Neuronal stem cell (in vitro differentiated cells): ENCODE data around the gene HS3ST4.

Experiments
- DNase-seq: peaks from one replicate; pipeline ENCODE4 v3.0.0-alpha.2; 2013; ENCODE audit warnings: low spot score
- H2AFZ ChIP-seq: one replicate; pipeline ENCODE4 v1.6.1; 2013; ENCODE audit warnings: mild to moderate bottlenecking, low read length, inconsistent platforms
- H2AK5ac ChIP-seq: 2 replicates; pipeline ENCODE4 v1.6.1; 2013; ENCODE audit warnings: low read depth, mild to moderate bottlenecking, inconsistent platforms, low read length, moderate library complexity, mixed read lengths
- H2BK120ac ChIP-seq: 2 replicates; pipeline ENCODE4 v1.6.1; 2013; ENCODE audit warnings: low read depth, mild to moderate bottlenecking, inconsistent platforms, low read length, moderate library complexity, mixed read lengths
- H2BK12ac ChIP-seq: one replicate; pipeline ENCODE4 v1.6.1; 2013; ENCODE audit warnings: low read length, inconsistent platforms
- H2BK15ac ChIP-seq: 2 replicates; pipeline ENCODE4 v1.6.1; 2013; ENCODE audit warnings: mild to moderate bottlenecking, low read length, inconsistent platforms, mixed read lengths
- H2BK5ac ChIP-seq: one replicate; pipeline ENCODE4 v1.6.1; 2013; ENCODE audit warnings: inconsistent platforms, mild to moderate bottlenecking, low read length, moderate library complexity
- H3K14ac ChIP-seq: one replicate; pipeline ENCODE4 v1.6.1; 2013; ENCODE audit warnings: low read length, inconsistent platforms
- H3K18ac ChIP-seq: 2 replicates; pipeline ENCODE4 v1.6.1; 2013; ENCODE audit warnings: low read length, inconsistent platforms
- H3K23ac ChIP-seq: 2 replicates; pipeline ENCODE4 v1.6.1; 2013; ENCODE audit warnings: low read depth, mild to moderate bottlenecking, mixed read lengths, low read length, inconsistent platforms; ENCODE audit not compliant: poor library complexity
- H3K27ac ChIP-seq: replicated peaks from 3 replicates; pipeline ENCODE4 v1.5.1; 2013; ENCODE audit warnings: low read length, inconsistent platforms
- H3K27me3 ChIP-seq, 3 experiments: 2 replicates each; pipeline ENCODE4 v1.6.1; 2013; ENCODE audit warnings: low read length in 3 of 3, mild to moderate bottlenecking in 2 of 3, inconsistent platforms in 1 of 3, low read depth in 1 of 3, mixed read lengths in 1 of 3, moderate library complexity in 1 of 3; ENCODE audit not compliant: control insufficient read depth in 3 of 3, insufficient read depth in 3 of 3
- H3K36me3 ChIP-seq, 2 donors: replicated peaks in 1 of 2; 2 replicates each; pipeline ENCODE4 v1.6.1; 2013; ENCODE audit warnings: low read length in 2 of 2; ENCODE audit not compliant: control insufficient read depth in 2 of 2, insufficient read depth in 2 of 2
- H3K4ac ChIP-seq: 2 replicates; pipeline ENCODE4 v1.6.1; 2013; ENCODE audit warnings: inconsistent platforms, mild to moderate bottlenecking, low read length, moderate library complexity
- H3K4me1 ChIP-seq, 2 donors: 1 replicate in 1 of 2; 2 replicates in 1 of 2; pipeline ENCODE4 v1.6.1; 2013; ENCODE audit warnings: low read length in 2 of 2, low read depth in 1 of 2; ENCODE audit not compliant: control insufficient read depth in 2 of 2, insufficient read depth in 1 of 2
- H3K4me2 ChIP-seq: one replicate; pipeline ENCODE4 v1.6.1; 2013; ENCODE audit warnings: mild to moderate bottlenecking, low read length, inconsistent platforms; ENCODE audit not compliant: insufficient read depth, poor library complexity, severe bottlenecking
- H3K4me3 ChIP-seq, 2 donors: 2 replicates each; pipeline ENCODE4 v1.5.1; 2013; ENCODE audit warnings: low read length in 2 of 2, mild to moderate bottlenecking in 2 of 2, inconsistent platforms in 1 of 2, moderate library complexity in 1 of 2
- H3K79me1 ChIP-seq: one replicate; pipeline ENCODE4 v1.6.1; 2013; ENCODE audit warnings: low read depth, mild to moderate bottlenecking, inconsistent platforms, low read length, moderate library complexity
- H3K9ac ChIP-seq: one replicate; pipeline ENCODE4 v1.6.1; 2013; ENCODE audit warnings: mild to moderate bottlenecking, low read depth, low read length, inconsistent platforms; ENCODE audit not compliant: poor library complexity
- H3K9me3 ChIP-seq, 2 donors: replicated peaks in 1 of 2; 2 replicates each; pipeline versions ENCODE3 to v1.6.1; 2013; ENCODE audit warnings: low read length in 2 of 2, mild to moderate bottlenecking in 2 of 2, inconsistent platforms in 1 of 2, low read depth in 1 of 2, mixed read lengths in 1 of 2, moderate library complexity in 1 of 2; ENCODE audit not compliant: control insufficient read depth in 2 of 2, insufficient read depth in 1 of 2
- H4K8ac ChIP-seq: one replicate; pipeline ENCODE4 v1.6.1; 2013; ENCODE audit warnings: low read depth, mild to moderate bottlenecking, inconsistent platforms, low read length, moderate library complexity
- H4K91ac ChIP-seq: one replicate; pipeline ENCODE4 v1.6.1; 2013; ENCODE audit warnings: low read length, low read depth, mild to moderate bottlenecking, inconsistent platforms; ENCODE audit not compliant: poor library complexity
- WGBS, 2 donors: extraction: QIAGEN DNeasy Blood & Tissue Kit; methylation state at CpG; one replicate each; pipeline ENCODE4 v1.1.7; 2013; ENCODE audit warnings: missing lambda C conversion rate in 2 of 2, mixed read lengths in 1 of 2; ENCODE audit not compliant: insufficient read length in 2 of 2, insufficient replicate concordance in 1 of 2; ENCODE audit errors: extremely low coverage in 2 of 2; 5-methylcytosine and 5-hydroxymethylcytosine counted together

HS3ST4 gene

DNA sequence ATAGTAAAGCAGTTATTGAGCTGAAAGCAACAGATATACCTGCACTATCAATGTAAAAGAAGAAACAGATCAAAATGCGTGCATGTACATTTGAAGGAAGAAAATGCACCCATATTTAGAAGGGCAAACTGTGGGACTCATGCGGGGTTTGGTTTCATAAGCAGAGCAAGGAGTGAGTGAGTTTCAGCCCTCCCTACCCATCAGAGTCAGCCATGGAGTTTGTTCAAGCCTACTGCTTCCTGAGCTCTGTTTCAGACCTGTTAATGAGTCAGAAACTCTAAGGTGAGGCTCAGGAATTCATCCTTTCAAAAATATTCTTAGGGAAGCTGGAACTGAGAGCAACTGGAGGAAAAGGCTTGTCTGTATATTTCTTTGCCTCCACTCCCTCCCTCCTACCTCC lies 446.2 kb downstream of the HS3ST4 start:
- WGBS, 2 donors: no CpG with 5 or more reads among the region's 2 CpGs
- Histone ChIP-seq H2BK120ac (no peak overlapping the region), H3K18ac (no peak overlapping the region)

GRCh38 chr16:26139091-26139490 lies 447.3 kb downstream of the HS3ST4 start:
- no peak overlapping the region for H3K27ac ChIP-seq
- H3K9me3 ChIP-seq: no peaks in the 10 kb centered on the region
- H3K14ac ChIP-seq: no peak overlapping the region
- peaks cover 0 to 1% (median 0%) of the 10 kb centered on the region in 3 experiments for H3K27me3 ChIP-seq
- H4K8ac ChIP-seq: no peak overlapping the region
- WGBS, 2 donors: no CpG with 5 or more reads among the region's 7 CpGs
- no peaks in the 10 kb centered on the region for H3K79me1 ChIP-seq
- no peak overlapping the region for H3K23ac ChIP-seq
- DNase-seq: no peak
- no peak overlapping the region for H2BK15ac ChIP-seq
- H2AK5ac ChIP-seq: no peak overlapping the region
- H3K4me2 ChIP-seq: no peak overlapping the region
- no peak overlapping the region for H4K91ac ChIP-seq
- H3K4me3 ChIP-seq: no peak overlapping the region
- H3K4ac ChIP-seq: no peak overlapping the region
- no peaks in the 10 kb centered on the region for H3K4me1 ChIP-seq
- H2AFZ ChIP-seq: no peak overlapping the region
- H3K18ac ChIP-seq: no peak overlapping the region
- no peaks in the 10 kb centered on the region for H3K36me3 ChIP-seq
- H2BK5ac ChIP-seq: no peak overlapping the region
- no peak overlapping the region for H3K9ac ChIP-seq
- no peak overlapping the region for H2BK12ac ChIP-seq
- H2BK120ac ChIP-seq: no peak overlapping the region

More for the DNA sequence above, 446.2 kb downstream of the HS3ST4 start:
- Histone ChIP-seq H3K4me2 (no peak overlapping the region), H2BK5ac (no peak overlapping the region), H3K9me3 (no peaks in the 10 kb centered on the region), H2AFZ (no peak overlapping the region), H3K27ac (no peak overlapping the region), H3K23ac (no peak overlapping the region), H3K14ac (no peak overlapping the region), H3K36me3 (no peaks in the 10 kb centered on the region), H4K91ac (no peak overlapping the region), H3K4ac (no peak overlapping the region), H3K27me3 (peaks cover 0 to 1% (median 0%) of the 10 kb centered on the region in 3 experiments), H3K79me1 (no peaks in the 10 kb centered on the region), H2BK15ac (no peak overlapping the region), H3K4me1 (peaks cover 0 to 2% of the 10 kb centered on the region in 2 donors), H4K8ac (no peak overlapping the region), H2AK5ac (no peak overlapping the region), H3K9ac (no peak overlapping the region), H3K4me3 (no peak overlapping the region), H2BK12ac (no peak overlapping the region)
- no peak for DNase-seq

DNA sequence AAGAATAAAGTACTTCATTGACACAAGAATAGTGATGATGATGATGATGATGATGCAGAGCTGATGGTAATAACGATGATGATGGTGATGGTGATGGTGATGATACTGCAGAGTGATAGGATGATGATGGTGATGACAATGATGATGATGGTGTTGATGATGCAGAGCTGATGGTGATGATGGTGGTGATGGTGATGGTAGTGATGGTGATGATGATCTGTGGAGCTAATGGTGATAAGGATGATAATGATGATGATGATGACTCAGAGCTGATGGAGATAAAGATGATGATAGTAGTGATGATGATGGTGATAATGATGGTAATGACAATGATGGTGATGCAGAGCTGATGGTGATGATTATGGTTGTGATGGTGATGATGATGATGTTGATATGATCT lies 448.1 kb downstream of the HS3ST4 start:
- H2AK5ac ChIP-seq: no peak overlapping the region
- no peak overlapping the region for H3K9ac ChIP-seq
- H3K36me3 ChIP-seq: no peaks in the 10 kb centered on the region
- no peaks in the 10 kb centered on the region for H3K4me1 ChIP-seq
- no peak overlapping the region for H3K27ac ChIP-seq
- no peak overlapping the region for H3K14ac ChIP-seq
- no peaks in the 10 kb centered on the region for H3K79me1 ChIP-seq
- no peak overlapping the region for H2BK5ac ChIP-seq
- no CpG with 5 or more reads among the region's 1 CpG for WGBS, 2 donors
- H2BK120ac ChIP-seq: no peak overlapping the region
- no peak overlapping the region for H4K8ac ChIP-seq
- H3K4me3 ChIP-seq: no peak overlapping the region
- no peak overlapping the region for H3K23ac ChIP-seq
- H4K91ac ChIP-seq: no peak overlapping the region
- no peak overlapping the region for H2AFZ ChIP-seq
- no peaks in the 10 kb centered on the region for H3K9me3 ChIP-seq
- H3K4me2 ChIP-seq: no peak overlapping the region
- DNase-seq: no peak
- peaks cover 0 to 1% (median 0%) of the 10 kb centered on the region in 3 experiments for H3K27me3 ChIP-seq
- no peak overlapping the region for H3K4ac ChIP-seq
- no peak overlapping the region for H3K18ac ChIP-seq
- H2BK15ac ChIP-seq: no peak overlapping the region
- H2BK12ac ChIP-seq: no peak overlapping the region

- WGBS, 2 donors: no CpG with 5 or more reads among the region's 5 CpGs
Observed at GRCh38 chr16:26149364-26150190, 457.8 kb downstream of the HS3ST4 start.

More at GRCh38 chr16:26149364-26150190, 457.8 kb downstream of the HS3ST4 start:
- no peak overlapping the region for H4K8ac ChIP-seq
- H3K18ac ChIP-seq: no peak overlapping the region
- H2BK12ac ChIP-seq: no peak overlapping the region
- H3K4ac ChIP-seq: no peak overlapping the region
- no peak overlapping the region for H3K4me2 ChIP-seq
- no peak overlapping the region for H2BK120ac ChIP-seq
- H2AK5ac ChIP-seq: no peak overlapping the region
- H3K9ac ChIP-seq: no peak overlapping the region
- no peaks in the 10 kb centered on the region for H3K9me3 ChIP-seq
- H3K27ac ChIP-seq: no peak overlapping the region
- H3K14ac ChIP-seq: no peak overlapping the region
- no peaks in the 10 kb centered on the region for H3K79me1 ChIP-seq
- H2BK5ac ChIP-seq: no peak overlapping the region
- no peak overlapping the region for H2BK15ac ChIP-seq
- peaks cover 0 to 1% of the 10 kb centered on the region in 2 donors for H3K4me1 ChIP-seq
- no peaks in the 10 kb centered on the region for H3K36me3 ChIP-seq
- no peak overlapping the region for H3K23ac ChIP-seq
- DNase-seq: no peak
- no peaks in the 10 kb centered on the region for H3K27me3 ChIP-seq
- no peak overlapping the region for H3K4me3 ChIP-seq
- no peak overlapping the region for H2AFZ ChIP-seq
- no peak overlapping the region for H4K91ac ChIP-seq
